Measurements from ENCODE around the gene KCNA10. TPM values are rescaled to one million over a fixed set of nuclear protein-coding genes. Genes with fewer than 3 reads are reported as not detected.

Gene KCNA10
- polyA plus RNA-seq, 1 donor (not counting 4 experiments of a cell fraction or from before 2014, with no cell fraction given), result not detected

DNA sequence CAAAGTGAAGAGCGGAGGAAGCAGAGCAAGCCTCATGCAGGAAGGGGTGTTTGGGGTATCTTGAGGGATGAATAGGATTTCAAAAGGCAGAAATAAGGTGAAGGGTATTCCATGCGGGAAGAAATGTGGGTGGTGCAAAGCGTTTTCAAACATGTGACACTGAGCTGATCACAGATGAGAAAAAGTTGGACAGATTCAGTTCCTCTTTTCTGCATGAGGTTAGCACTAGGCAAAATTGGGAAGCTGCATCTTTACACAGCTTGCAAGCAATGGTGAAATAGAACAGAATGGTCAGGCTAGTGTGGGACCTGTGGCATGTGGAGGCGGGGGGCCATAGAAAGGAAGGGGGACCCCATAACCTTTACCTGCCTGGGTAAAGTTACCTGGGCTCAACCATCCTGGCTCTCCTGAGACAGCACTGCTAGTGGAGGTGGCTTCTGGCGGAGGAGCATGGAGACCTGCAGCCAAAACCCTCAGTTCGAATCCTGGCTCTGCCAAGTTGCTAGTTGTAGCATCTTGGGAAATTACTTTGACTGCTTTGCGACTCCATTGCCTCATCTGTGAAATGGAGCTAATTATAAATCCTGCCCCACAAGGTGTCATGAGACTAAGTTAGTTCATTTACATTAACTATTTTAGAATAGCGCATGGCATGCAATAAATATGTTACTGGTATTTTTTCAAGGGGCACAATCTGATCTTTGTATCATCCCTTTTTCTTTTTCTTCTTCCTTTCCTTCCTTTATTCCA, 16.4 kb downstream of the KCNA10 start:
- no peak overlapping the region for H3K9ac ChIP-seq (ENCODE audit: control insufficient read depth, extremely low read depth, insufficient read depth, low read length)
- H3K4me3 ChIP-seq (ENCODE audit: control insufficient read depth in 2 of 3, extremely low read depth in 1 of 3, insufficient read depth in 2 of 3, low read depth in 1 of 3, low read length in 3 of 3), result no peak overlapping the region
- no peak for FAIRE-seq
- H3K4me1 ChIP-seq (ENCODE audit: control insufficient read depth, extremely low read depth, insufficient read depth, low read length), result no peaks in the 10 kb centered on the region
- no peaks in the 10 kb centered on the region for H3K9me1 ChIP-seq (ENCODE audit: control insufficient read depth, extremely low read depth, insufficient read depth, low read length)
- dilution Hi-C loops (cut with MboI; ENCODE audit: extremely low pct_ligation_motif_present, low sequenced_read_pairs), result no loop called here
- TF ChIP-seq EZH2 (IDR thresholded peaks at IDR 0.05; ENCODE audit: low read length), result no peak
- TF ChIP-seq, protein P1, sequence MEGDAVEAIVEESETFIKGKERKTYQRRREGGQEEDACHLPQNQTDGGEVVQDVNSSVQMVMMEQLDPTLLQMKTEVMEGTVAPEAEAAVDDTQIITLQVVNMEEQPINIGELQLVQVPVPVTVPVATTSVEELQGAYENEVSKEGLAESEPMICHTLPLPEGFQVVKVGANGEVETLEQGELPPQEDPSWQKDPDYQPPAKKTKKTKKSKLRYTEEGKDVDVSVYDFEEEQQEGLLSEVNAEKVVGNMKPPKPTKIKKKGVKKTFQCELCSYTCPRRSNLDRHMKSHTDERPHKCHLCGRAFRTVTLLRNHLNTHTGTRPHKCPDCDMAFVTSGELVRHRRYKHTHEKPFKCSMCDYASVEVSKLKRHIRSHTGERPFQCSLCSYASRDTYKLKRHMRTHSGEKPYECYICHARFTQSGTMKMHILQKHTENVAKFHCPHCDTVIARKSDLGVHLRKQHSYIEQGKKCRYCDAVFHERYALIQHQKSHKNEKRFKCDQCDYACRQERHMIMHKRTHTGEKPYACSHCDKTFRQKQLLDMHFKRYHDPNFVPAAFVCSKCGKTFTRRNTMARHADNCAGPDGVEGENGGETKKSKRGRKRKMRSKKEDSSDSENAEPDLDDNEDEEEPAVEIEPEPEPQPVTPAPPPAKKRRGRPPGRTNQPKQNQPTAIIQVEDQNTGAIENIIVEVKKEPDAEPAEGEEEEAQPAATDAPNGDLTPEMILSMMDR (optimal IDR thresholded peaks at IDR 0.05 in 1 of 3, IDR thresholded peaks at IDR 0.05 in 1 of 3, conservative IDR thresholded peaks at IDR 0.05 in 1 of 3; ENCODE audit: extremely low read depth in 1 of 3, insufficient read depth in 2 of 3, low read length in 3 of 3), result no peak
- no peaks in the 10 kb centered on the region for H4K20me1 ChIP-seq (ENCODE audit: control insufficient read depth, extremely low read depth, insufficient read depth, low read length)
- no peak overlapping the region for H3K4me2 ChIP-seq (ENCODE audit: control insufficient read depth, extremely low read depth, insufficient read depth, low read depth, low read length)
- DNase-seq (ENCODE audit: low read depth, low spot score), result no peak
- H3K27ac ChIP-seq (ENCODE audit: control insufficient read depth, insufficient read depth, low read length), result no peak overlapping the region
- no peaks in the 10 kb centered on the region for H3K79me2 ChIP-seq (ENCODE audit: control insufficient read depth, insufficient read depth, low read length)
- H2AFZ ChIP-seq (ENCODE audit: control insufficient read depth, low read length), result no peak overlapping the region
- no peaks in the 10 kb centered on the region for H3K36me3 ChIP-seq (ENCODE audit: control insufficient read depth in 2 of 2, extremely low read depth in 1 of 2, insufficient read depth in 2 of 2, low read length in 2 of 2)
- H3K27me3 ChIP-seq (ENCODE audit: control insufficient read depth, extremely low read depth, insufficient read depth, low read length), result peaks cover 24% of the 10 kb centered on the region
- no peaks in the 10 kb centered on the region for H3K9me3 ChIP-seq (ENCODE audit: control insufficient read depth, low read depth, low read length)

DNA sequence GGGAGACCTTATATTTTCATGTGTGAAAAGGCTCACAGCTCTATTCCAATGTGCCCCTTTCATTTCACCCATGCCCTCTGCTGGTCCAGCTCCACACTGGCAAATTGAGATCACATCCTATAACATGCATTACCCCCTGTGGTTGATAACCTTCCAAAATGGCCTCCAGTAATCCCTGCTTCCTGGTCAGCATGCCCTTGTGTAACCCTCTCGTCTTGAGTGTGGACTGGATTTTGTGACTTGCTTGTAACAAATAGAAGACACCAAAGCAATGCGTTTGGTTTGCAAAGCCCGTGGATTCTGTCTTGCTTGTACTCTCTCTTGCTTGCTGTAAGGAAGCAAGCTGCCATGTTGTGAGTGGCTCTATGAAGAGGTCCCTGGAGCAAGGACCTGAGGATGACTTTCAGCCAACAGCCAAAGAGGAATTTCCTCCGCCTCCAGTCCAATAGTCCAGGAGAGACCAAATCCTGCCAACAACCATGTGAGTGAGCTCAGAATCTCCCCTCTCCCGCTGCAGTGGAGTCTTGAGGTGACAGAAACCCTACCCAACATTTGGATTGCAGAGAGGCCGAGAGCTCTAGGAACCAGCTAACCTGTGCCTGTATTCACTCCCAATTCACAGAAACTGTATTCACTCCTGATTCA, 17.4 kb downstream of the KCNA10 start:
- dilution Hi-C loops (cut with MboI; ENCODE audit: extremely low pct_ligation_motif_present, low sequenced_read_pairs), result no loop called here
- no peak overlapping the region for H2AFZ ChIP-seq (ENCODE audit: control insufficient read depth, low read length)
- no peaks in the 10 kb centered on the region for H3K36me3 ChIP-seq (ENCODE audit: control insufficient read depth in 2 of 2, extremely low read depth in 1 of 2, insufficient read depth in 2 of 2, low read length in 2 of 2)

More for the DNA sequence above, 17.4 kb downstream of the KCNA10 start:
- Histone ChIP-seq H3K4me3 (ENCODE audit: control insufficient read depth in 2 of 3, extremely low read depth in 1 of 3, insufficient read depth in 2 of 3, low read depth in 1 of 3, low read length in 3 of 3) (no peak overlapping the region), H3K4me2 (ENCODE audit: control insufficient read depth, extremely low read depth, insufficient read depth, low read depth, low read length) (no peak overlapping the region), H3K9ac (ENCODE audit: control insufficient read depth, extremely low read depth, insufficient read depth, low read length) (no peak overlapping the region), H3K4me1 (ENCODE audit: control insufficient read depth, extremely low read depth, insufficient read depth, low read length) (no peaks in the 10 kb centered on the region), H3K9me3 (ENCODE audit: control insufficient read depth, low read depth, low read length) (no peaks in the 10 kb centered on the region), H3K79me2 (ENCODE audit: control insufficient read depth, insufficient read depth, low read length) (no peaks in the 10 kb centered on the region), H4K20me1 (ENCODE audit: control insufficient read depth, extremely low read depth, insufficient read depth, low read length) (no peaks in the 10 kb centered on the region), H3K27me3 (ENCODE audit: control insufficient read depth, extremely low read depth, insufficient read depth, low read length) (peaks cover 18% of the 10 kb centered on the region), H3K9me1 (ENCODE audit: control insufficient read depth, extremely low read depth, insufficient read depth, low read length) (no peaks in the 10 kb centered on the region), H3K27ac (ENCODE audit: control insufficient read depth, insufficient read depth, low read length) (no peak overlapping the region)
- no peak for FAIRE-seq
- DNase-seq (ENCODE audit: low read depth, low spot score), result no peak
- TF ChIP-seq, protein P1 (optimal IDR thresholded peaks at IDR 0.05 in 1 of 3, IDR thresholded peaks at IDR 0.05 in 1 of 3, conservative IDR thresholded peaks at IDR 0.05 in 1 of 3; ENCODE audit: extremely low read depth in 1 of 3, insufficient read depth in 2 of 3, low read length in 3 of 3), result no peak
- no peak for TF ChIP-seq EZH2 (IDR thresholded peaks at IDR 0.05; ENCODE audit: low read length)

All from keratinocyte (primary cell).